ENCODE data around the gene TTLL9. TPM values are rescaled to one million over a fixed set of nuclear protein-coding genes. Genes with fewer than 3 reads are reported as not detected.

The TTLL9 gene
- total RNA-seq, 4 donors from 2014 or later: 0.40 to 1.5 (median 1.2) TPM

GRCh38 chr20:31934968-31935764 is 64.7 kb downstream of the TTLL9 start:
- no peak for DNase-seq
- intact Hi-C loops (cut with DNase I): no loop called here
- no peak overlapping the region for H3K4me3 ChIP-seq (replicated peaks in 1 of 3)
- H3K36me3 ChIP-seq: no peaks in the 10 kb centered on the region
- H3K9me3 ChIP-seq: no peaks in the 10 kb centered on the region
- H3K27me3 ChIP-seq: no peaks in the 10 kb centered on the region
- TF ChIP-seq CTCF (IDR thresholded peaks at IDR 0.05) (no peak), POLR2A (IDR thresholded peaks at IDR 0.05) (no peak)
- H3K27ac ChIP-seq: no peak overlapping the region
- H3K4me1 ChIP-seq: no peaks in the 10 kb centered on the region
- 74 to 77% methylated on average over 6 to 7 of the region's 8 CpGs for WGBS, 2 donors

- no peaks in the 10 kb centered on the region for H3K27me3 ChIP-seq
- intact Hi-C loops (cut with DNase I): no loop called here
- no peak overlapping the region for H3K27ac ChIP-seq
- H3K9me3 ChIP-seq: no peaks in the 10 kb centered on the region
- H3K36me3 ChIP-seq: no peaks in the 10 kb centered on the region
- DNase-seq: no peak
- 65 to 76% methylated on average over 4 of the region's 4 CpGs for WGBS, 2 donors
- no peak overlapping the region for H3K4me3 ChIP-seq (replicated peaks in 1 of 3)
- TF ChIP-seq POLR2A (IDR thresholded peaks at IDR 0.05) (no peak), CTCF (IDR thresholded peaks at IDR 0.05) (no peak)
- no peaks in the 10 kb centered on the region for H3K4me1 ChIP-seq
These were observed 66.0 kb downstream of the TTLL9 start for GRCh38 chr20:31936420-31936819.

- no peaks in the 10 kb centered on the region for H3K9me3 ChIP-seq
- H3K4me1 ChIP-seq: no peaks in the 10 kb centered on the region
- WGBS, 2 donors: 53 to 63% methylated on average over 1 of the region's 1 CpG
- TF ChIP-seq CTCF (IDR thresholded peaks at IDR 0.05) (no peak), POLR2A (IDR thresholded peaks at IDR 0.05) (no peak)
- no peak overlapping the region for H3K4me3 ChIP-seq (replicated peaks in 1 of 3)
- no peak overlapping the region for H3K27ac ChIP-seq
- intact Hi-C loops (cut with DNase I): no loop called here
- DNase-seq: no peak
- H3K27me3 ChIP-seq: no peaks in the 10 kb centered on the region
- peaks cover 0 to 4% of the 10 kb centered on the region in 2 donors for H3K36me3 ChIP-seq
These were observed 67.4 kb downstream of the TTLL9 start for GRCh38 chr20:31937820-31938219.

- TF ChIP-seq CTCF (IDR thresholded peaks at IDR 0.05) (no peak), POLR2A (IDR thresholded peaks at IDR 0.05) (no peak)
- intact Hi-C loops (cut with DNase I): no loop called here
- H3K4me1 ChIP-seq: peaks cover 4 to 7% of the 10 kb centered on the region in 2 donors
- H3K4me3 ChIP-seq (replicated peaks in 1 of 3): no peak overlapping the region
- WGBS, 2 donors: 96% methylated on average over 2 of the region's 2 CpGs
- no peak overlapping the region for H3K27ac ChIP-seq
- H3K9me3 ChIP-seq: no peaks in the 10 kb centered on the region
- DNase-seq: no peak
- H3K27me3 ChIP-seq: no peaks in the 10 kb centered on the region
- peaks cover 2 to 5% of the 10 kb centered on the region in 2 donors for H3K36me3 ChIP-seq
These were observed 69.2 kb downstream of the TTLL9 start for GRCh38 chr20:31939661-31940060.

GRCh38 chr20:31943052-31943471 is 72.6 kb downstream of the TTLL9 start:
- Histone ChIP-seq H3K36me3 (peaks cover 34 to 37% of the 10 kb centered on the region in 2 donors), H3K27me3 (no peaks in the 10 kb centered on the region), H3K4me1 (peaks cover 4 to 7% of the 10 kb centered on the region in 2 donors), H3K27ac (no peak overlapping the region), H3K9me3 (no peaks in the 10 kb centered on the region), H3K4me3 (replicated peaks in 1 of 3) (no peak overlapping the region)
- 41 to 45% methylated on average over 2 of the region's 2 CpGs for WGBS, 2 donors
- no peak for TF ChIP-seq CTCF (IDR thresholded peaks at IDR 0.05)
- TF ChIP-seq POLR2A (IDR thresholded peaks at IDR 0.05): no peak
- intact Hi-C loops (cut with DNase I): no loop called here
- peak; percentile 79 to 84 for DNase-seq

Data from thyroid gland (tissue), 4 donors.